Upper lobe of left lung (tissue), 6 donors: ENCODE measurements around the gene CORO7. TPM values are rescaled to one million over a fixed set of nuclear protein-coding genes. Genes with fewer than 3 reads are reported as not detected.

Experiments used
- ATAC-seq, 2 donors: fragments of 200-7000 bp; cut with Tn5 transposase; one replicate each; pipeline ENCODE4 v1.9.1; 2022; ENCODE audit warnings: mild to moderate bottlenecking in 2 of 2, moderate library complexity in 2 of 2; ENCODE audit not compliant: low FRiP score in 2 of 2
- DNase-seq, 2 donors: peaks; one replicate each; pipeline ENCODE4 v3.0.0-alpha.2; 2019 to 2020
- H3K27ac ChIP-seq, 4 donors: fragments of 200-600 bp; sonication (generic); one replicate each; pipeline ENCODE4 v1.5.1; 2016 to 2019
- H3K27me3 ChIP-seq, 4 donors: fragments of 200-600 bp; sonication (generic); one replicate each; pipeline ENCODE4 v1.5.1; 2017 to 2019
- H3K36me3 ChIP-seq, 4 donors: fragments of 200-600 bp; sonication (generic); one replicate each; pipeline ENCODE4 v1.5.1; 2016 to 2019
- H3K4me1 ChIP-seq, 4 donors: fragments of 200-600 bp; sonication (generic); one replicate each; pipeline ENCODE4 v1.5.1; 2018 to 2019
- H3K4me3 ChIP-seq, 4 donors: fragments of 200-600 bp; sonication (generic); one replicate each; pipeline ENCODE4 v1.5.1; 2017 to 2019; ENCODE audit warnings: mild to moderate bottlenecking in 2 of 4, moderate library complexity in 1 of 4
- H3K9me3 ChIP-seq, 4 donors: fragments of 200-600 bp; sonication (generic); one replicate each; pipeline ENCODE4 v1.5.1; 2018 to 2019
- EP300 ChIP-seq, 4 donors: sonication (generic); formaldehyde crosslinking; IDR thresholded peaks; one replicate each; pipeline ENCODE4 v1.5.1; 2017; ENCODE audit warnings: antibody characterized with exemption in 4 of 4, control low read depth in 2 of 4
- POLR2A ChIP-seq, 4 donors: fragments of 450-650 bp; IDR thresholded peaks; one replicate each; pipeline ENCODE4 v1.5.1; 2016 to 2017; ENCODE audit warnings: antibody characterized with exemption in 4 of 4, mild to moderate bottlenecking in 2 of 4
- POLR2AphosphoS5 ChIP-seq, 2 donors: sonication (generic); formaldehyde crosslinking; IDR thresholded peaks; one replicate each; pipeline ENCODE4 v1.5.1; 2017; ENCODE audit warnings: antibody characterized with exemption in 2 of 2
- WGBS, 2 donors: methylation state at CpG; one replicate each; pipeline ENCODE4 v1.1.5; 2017 to 2018; 5-methylcytosine and 5-hydroxymethylcytosine counted together
- total RNA-seq, 6 donors: library from RNA; depleted of rRNA in 4 of 6; stranded (reverse); fragments of >200 nt in 4 of 6; gene quantifications; one replicate each; pipeline versions ENCODE4 v1.1.0 to v1.2.1, GENCODE V29; 2016 to 2021
- TF ChIP-seq, protein P1 (sequence below), 6 experiments: fragments of 450-650 bp in 4 of 6; fragments of 200-600 bp in 2 of 6; sonication (generic) in 2 of 6; IDR thresholded peaks; one replicate each; pipeline ENCODE4 v1.5.1; 2016 to 2019; ENCODE audit warnings: antibody characterized with exemption in 6 of 6
- donor health status: DM: no; HTN: no; CAD: no; lungs with moderate emphysema.
- donor health status: DM: no; HTN: yes; CAD: no; lungs with severe emphysema.

Gene CORO7
- total RNA-seq, 6 donors from 2014 or later = 42.9 to 235 (median 69.0) TPM

DNA sequence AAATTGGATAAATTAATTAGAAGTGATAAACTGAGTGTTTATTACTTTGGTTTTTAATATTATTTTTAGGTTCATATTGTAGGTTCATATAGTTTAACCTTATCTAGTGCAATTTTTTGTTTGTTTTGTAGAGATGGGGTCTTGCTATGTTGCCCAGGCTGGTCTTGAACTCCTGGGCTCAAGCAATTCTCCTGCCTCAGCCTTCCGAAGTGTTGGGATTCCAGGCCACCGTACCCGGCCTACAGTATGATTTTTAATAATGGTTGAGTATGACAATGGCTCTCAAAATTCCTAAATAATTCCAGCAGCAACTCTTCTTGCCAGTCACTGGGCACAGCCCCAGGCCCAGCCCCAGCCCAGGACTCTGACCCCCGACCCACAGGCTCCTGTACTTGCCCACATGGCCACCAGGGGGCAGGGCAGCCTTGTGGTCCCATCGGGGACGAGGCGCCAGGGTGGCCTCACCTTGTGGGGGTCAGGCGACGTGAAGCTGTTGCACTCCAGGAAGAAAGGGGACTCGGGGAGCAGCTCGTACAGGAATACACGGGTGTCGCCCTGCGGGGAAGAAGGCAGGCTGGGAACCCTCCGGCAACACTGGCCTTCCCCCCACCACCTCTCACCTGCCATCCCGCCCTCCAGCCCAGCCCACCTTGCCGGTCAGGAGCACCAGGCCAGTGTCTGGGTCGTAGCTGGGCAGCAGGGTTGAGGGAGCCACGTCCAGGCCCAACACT is 57.4 kb downstream of the CORO7 start:
- WGBS, 2 donors = 55 to 59% methylated on average over 17 to 19 of the region's 19 CpGs
- Histone ChIP-seq H3K9me3 (no peaks in the 10 kb centered on the region), H3K4me1 (peaks cover 0 to 5% (median 0%) of the 10 kb centered on the region in 4 donors), H3K4me3 (no peak overlapping the region), H3K36me3 (peaks cover 2 to 74% (median 51%) of the 10 kb centered on the region in 4 donors), H3K27ac (no peak overlapping the region), H3K27me3 (no peaks in the 10 kb centered on the region)
- DNase-seq (peak; percentile 57 to 90), ATAC-seq (peak; percentile 74 to 80)
- no peak for TF ChIP-seq EP300 (IDR thresholded peaks at IDR 0.05)
- TF ChIP-seq, protein P1, sequence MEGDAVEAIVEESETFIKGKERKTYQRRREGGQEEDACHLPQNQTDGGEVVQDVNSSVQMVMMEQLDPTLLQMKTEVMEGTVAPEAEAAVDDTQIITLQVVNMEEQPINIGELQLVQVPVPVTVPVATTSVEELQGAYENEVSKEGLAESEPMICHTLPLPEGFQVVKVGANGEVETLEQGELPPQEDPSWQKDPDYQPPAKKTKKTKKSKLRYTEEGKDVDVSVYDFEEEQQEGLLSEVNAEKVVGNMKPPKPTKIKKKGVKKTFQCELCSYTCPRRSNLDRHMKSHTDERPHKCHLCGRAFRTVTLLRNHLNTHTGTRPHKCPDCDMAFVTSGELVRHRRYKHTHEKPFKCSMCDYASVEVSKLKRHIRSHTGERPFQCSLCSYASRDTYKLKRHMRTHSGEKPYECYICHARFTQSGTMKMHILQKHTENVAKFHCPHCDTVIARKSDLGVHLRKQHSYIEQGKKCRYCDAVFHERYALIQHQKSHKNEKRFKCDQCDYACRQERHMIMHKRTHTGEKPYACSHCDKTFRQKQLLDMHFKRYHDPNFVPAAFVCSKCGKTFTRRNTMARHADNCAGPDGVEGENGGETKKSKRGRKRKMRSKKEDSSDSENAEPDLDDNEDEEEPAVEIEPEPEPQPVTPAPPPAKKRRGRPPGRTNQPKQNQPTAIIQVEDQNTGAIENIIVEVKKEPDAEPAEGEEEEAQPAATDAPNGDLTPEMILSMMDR (IDR thresholded peaks at IDR 0.05) = peak; percentile 94 to 99 (median 96)
- no peak for TF ChIP-seq POLR2A (IDR thresholded peaks at IDR 0.05)
- TF ChIP-seq POLR2AphosphoS5 (IDR thresholded peaks at IDR 0.05) = no peak

DNA sequence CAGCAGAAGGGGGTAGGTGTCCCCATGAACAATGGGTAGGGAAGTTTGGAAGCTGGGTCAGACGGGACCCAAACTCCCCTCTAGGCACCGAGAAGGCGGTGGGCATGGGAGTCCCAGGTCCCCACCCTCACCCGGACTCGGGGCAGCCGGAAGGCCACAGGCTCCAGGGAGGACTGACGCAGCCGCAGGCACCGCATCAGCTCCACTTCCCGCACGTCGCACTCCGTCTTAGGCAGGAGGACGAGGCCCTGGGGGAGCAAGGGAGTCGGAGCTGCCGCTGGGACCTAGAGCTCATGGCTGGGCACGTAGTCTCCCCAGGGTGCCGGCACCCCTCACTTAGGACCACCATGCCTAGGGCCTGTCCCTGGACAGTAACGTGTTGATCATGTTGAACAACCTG is 58.2 kb downstream of the CORO7 start:
- ATAC-seq (no peak), DNase-seq (no peak)
- Histone ChIP-seq H3K4me3 (no peak overlapping the region), H3K27me3 (no peaks in the 10 kb centered on the region), H3K36me3 (peaks cover 0 to 67% (median 45%) of the 10 kb centered on the region in 4 donors), H3K4me1 (peaks cover 0 to 5% (median 0%) of the 10 kb centered on the region in 4 donors), H3K9me3 (no peaks in the 10 kb centered on the region), H3K27ac (no peak overlapping the region)
- TF ChIP-seq EP300 (IDR thresholded peaks at IDR 0.05) (no peak), POLR2AphosphoS5 (IDR thresholded peaks at IDR 0.05) (no peak), POLR2A (IDR thresholded peaks at IDR 0.05) (no peak)
- TF ChIP-seq, protein P1 (IDR thresholded peaks at IDR 0.05) = no peak
- WGBS, 2 donors = 97 to 99% methylated on average over 18 to 19 of the region's 19 CpGs

DNA sequence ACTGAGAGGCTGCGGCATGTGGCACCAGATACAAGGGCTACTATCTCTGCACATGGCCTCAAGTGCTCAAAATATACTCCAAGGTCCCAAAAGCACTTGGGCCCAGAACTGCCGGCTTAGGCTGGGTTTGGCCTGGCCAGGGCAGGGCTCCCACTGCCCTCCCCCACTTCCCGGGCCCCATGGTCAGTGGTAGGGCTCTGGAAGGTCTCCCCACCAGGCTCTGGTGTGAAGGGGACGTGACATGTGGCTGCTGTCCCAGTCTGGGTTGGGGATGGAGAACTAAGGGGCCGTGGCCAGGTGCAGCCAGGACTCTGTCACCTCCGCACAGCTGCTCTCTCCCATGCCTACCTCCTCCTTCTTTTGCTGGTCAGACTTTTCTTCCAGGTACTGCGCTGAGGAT is 59.6 kb downstream of the CORO7 start:
- Histone ChIP-seq H3K4me1 (peaks cover 0 to 5% (median under 1%) of the 10 kb centered on the region in 4 donors), H3K9me3 (no peaks in the 10 kb centered on the region), H3K27me3 (no peaks in the 10 kb centered on the region), H3K36me3 (peaks cover 0 to 53% (median 35%) of the 10 kb centered on the region in 4 donors), H3K27ac (no peak overlapping the region), H3K4me3 (no peak overlapping the region)
- TF ChIP-seq, protein P1 (IDR thresholded peaks at IDR 0.05) = no peak
- TF ChIP-seq POLR2AphosphoS5 (IDR thresholded peaks at IDR 0.05) = no peak
- no peak for TF ChIP-seq EP300 (IDR thresholded peaks at IDR 0.05)
- TF ChIP-seq POLR2A (IDR thresholded peaks at IDR 0.05) = no peak
- DNase-seq (no peak), ATAC-seq (no peak)
- WGBS, 2 donors = 80 to 91% methylated on average over 4 to 7 of the region's 7 CpGs

DNA sequence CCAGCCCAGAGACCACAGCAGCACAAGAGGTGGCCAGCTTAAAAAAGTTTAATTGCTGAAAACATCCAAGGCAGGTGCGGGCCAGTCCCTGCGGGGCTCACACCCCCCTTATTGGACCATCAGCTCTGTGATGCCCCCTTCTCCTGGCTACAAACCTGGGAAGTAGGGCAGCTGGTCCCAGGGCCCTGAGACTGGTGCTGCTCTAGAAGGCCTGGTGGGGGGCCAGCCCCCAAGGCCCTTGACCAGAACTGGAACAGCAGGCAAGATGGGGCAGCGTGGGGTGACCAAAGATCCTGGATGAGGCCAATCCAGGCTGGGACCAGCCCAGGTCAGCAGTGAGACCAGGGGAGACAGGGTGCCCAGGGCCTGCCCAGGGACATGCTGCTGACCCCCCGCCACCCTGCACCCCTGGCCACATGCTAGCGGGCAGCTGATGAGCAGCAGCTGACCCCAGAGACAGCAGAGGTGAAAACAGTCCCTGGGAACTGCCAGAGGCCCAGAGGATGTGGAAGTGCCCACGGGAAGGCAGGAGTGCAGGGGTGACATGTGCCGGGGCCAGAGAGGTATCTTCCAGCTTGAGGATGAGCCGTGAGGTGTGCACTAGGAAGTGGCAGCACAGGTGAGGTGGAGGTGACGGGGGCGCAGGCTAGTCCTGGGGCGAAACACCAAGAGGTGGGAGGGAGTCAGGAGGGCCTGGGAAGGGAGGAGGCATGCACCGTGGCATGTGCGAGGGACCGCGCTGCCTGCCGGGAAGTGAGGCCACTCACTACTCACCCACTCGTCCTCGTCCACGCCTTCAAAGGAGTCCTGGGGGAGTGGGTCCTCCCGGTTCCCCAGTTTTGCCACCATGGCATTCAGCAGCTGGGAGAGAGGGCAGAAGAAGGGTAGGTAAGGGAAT is 61.6 kb downstream of the CORO7 start:
- Histone ChIP-seq H3K9me3 (no peaks in the 10 kb centered on the region), H3K36me3 (peaks cover 0 to 38% (median 23%) of the 10 kb centered on the region in 4 donors), H3K4me1 (peaks cover 13 to 20% (median 15%) of the 10 kb centered on the region in 4 donors), H3K27me3 (no peaks in the 10 kb centered on the region), H3K27ac (no peak overlapping the region), H3K4me3 (no peak overlapping the region)
- TF ChIP-seq POLR2AphosphoS5 (IDR thresholded peaks at IDR 0.05) = no peak
- ATAC-seq (no peak), DNase-seq (no peak)
- WGBS, 2 donors = 93 to 95% methylated on average over 19 to 20 of the region's 20 CpGs

DNA sequence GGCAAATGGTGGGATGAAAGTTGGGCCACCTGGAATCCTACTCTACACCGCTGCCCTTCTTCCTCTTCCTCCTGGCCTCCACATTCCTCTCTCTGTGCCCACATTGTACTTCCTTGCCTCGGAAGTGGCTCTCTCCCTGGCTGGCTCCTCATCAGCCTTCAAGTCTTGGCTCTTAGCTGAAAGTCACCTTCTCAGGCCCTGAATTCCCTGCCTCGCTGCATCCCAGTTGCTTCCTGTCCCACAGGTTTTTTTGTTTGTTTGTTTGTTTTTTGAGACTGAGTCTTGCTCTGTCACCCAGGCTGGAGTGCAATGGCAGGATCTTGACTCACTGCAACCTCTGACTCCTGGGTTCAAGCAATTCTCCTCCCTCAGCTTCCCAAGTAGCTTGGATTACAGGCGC is 62.7 kb downstream of the CORO7 start:
- peaks cover 16 to 25% (median 19%) of the 10 kb centered on the region in 4 donors for H3K4me1 ChIP-seq

More for the DNA sequence above, 62.7 kb downstream of the CORO7 start:
- H3K36me3 ChIP-seq = peaks cover 0 to 30% (median 22%) of the 10 kb centered on the region in 4 donors
- H3K9me3 ChIP-seq = no peaks in the 10 kb centered on the region
- no peak overlapping the region for H3K27ac ChIP-seq
- DNase-seq (no peak), ATAC-seq (no peak)
- TF ChIP-seq POLR2AphosphoS5 (IDR thresholded peaks at IDR 0.05) (no peak), EP300 (IDR thresholded peaks at IDR 0.05) (no peak), POLR2A (IDR thresholded peaks at IDR 0.05) (no peak)
- TF ChIP-seq, protein P1 (IDR thresholded peaks at IDR 0.05) = no peak
- WGBS, 2 donors = 80 to 85% methylated on average over 4 of the region's 4 CpGs
- H3K27me3 ChIP-seq = no peaks in the 10 kb centered on the region
- no peak overlapping the region for H3K4me3 ChIP-seq
